GM12875 (cell line): ENCODE measurements around the gene ATOSB.

Experiments
- H3K4me3 ChIP-seq: one replicate; pipeline ENCODE4 v1.5.1; 2011; ENCODE audit warnings: low read depth, low read length, control low read depth
- CTCF ChIP-seq: IDR thresholded peaks from 2 replicates; pipeline ENCODE4 v1.5.1; 2011; ENCODE audit warnings: low read depth, mild to moderate bottlenecking, control low read depth, inconsistent platforms, low read length, moderate library complexity, borderline replicate concordance; ENCODE audit not compliant: insufficient read depth

Gene ATOSB

DNA sequence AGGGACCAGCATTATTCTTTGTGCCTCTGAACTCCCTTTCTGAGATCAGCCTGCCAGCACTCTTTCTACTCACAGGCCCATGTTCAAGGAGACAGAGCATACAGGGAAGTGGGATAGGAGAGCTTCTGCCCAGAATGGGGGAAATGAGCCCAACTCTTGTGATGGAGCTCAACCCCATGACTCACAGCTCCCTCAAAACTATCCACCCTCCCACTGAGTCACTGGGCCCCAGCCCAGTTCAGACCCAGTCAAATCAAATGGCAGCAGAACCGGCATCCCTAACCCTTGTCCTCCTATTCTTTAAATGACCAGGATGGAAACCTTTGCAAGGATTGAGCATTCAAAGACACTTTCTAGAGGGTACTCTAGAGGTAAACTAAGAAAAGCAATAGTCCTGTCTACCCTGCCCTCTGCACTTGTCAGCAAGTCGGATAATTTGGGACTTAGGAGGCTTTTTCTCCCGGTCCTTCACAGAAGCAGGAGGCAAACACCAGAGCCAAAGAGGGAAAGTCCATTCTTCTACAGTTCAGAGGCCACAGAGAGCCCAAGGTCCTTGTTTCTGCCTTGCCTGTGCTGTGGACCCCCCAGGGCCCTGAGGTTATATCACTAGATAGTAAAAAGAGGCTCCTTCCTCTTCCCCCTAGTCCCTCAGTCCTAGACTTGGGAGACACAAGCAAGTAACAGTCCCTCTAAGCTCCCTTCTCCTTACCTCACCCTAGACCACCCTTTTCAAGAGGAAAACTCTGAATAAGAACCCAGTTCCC lies 3.2 kb downstream of the ATOSB start:
- no peak overlapping the region for H3K4me3 ChIP-seq
- TF ChIP-seq CTCF, result no peak

DNA sequence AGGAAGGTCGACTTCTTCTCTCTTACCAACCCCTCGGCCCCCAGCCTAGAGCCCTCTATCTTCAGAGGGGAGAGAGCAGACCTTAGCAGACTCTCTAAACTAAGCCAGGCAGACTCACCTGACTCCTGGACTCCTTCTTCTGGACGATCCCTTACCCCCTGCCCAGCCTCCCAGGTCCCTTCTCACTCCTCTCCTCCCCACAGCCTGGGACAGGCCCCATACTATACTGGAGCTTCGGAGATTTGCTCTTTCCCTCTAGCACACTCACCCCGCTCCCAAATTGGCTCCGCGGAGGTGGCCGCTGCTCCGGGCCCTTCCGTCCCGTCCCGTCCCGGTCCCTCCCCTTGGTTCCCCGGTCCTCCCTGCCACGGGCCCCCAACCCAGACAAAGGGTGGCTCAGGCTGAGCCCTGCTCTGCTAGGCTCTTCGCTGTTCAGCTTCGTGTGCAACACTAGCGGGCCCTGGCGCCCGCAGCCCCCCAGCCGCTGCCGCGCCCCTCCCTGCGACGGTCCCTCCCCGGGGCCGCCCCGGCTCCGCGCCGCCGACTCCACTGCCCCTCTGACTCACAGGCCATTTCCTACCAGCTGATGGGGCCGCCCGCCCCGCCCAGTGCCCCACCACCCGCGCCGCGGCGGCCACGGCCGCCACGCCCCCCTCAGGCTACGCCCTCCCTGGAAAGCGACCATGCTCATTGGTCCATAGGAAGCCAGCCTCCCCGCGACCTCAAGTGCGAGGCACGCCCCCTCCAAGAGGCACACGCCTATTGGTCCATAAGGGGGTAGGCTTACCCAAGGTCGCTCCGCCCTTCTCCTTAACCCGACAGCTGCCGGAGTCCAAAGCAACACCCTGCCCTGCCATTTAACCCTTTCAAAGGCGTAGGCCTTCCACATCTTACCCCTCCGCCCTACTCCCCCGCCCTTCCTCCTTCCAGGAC lies 4.4 kb downstream of the ATOSB start:
- peak overlapping the region; percentile 46 for H3K4me3 ChIP-seq

GRCh38 chr9:35110327-35110761 lies 5.3 kb downstream of the ATOSB start:
- TF ChIP-seq CTCF, result no peak
- no peak overlapping the region for H3K4me3 ChIP-seq

More for the DNA sequence above, 4.4 kb downstream of the ATOSB start:
- TF ChIP-seq CTCF, result no peak

DNA sequence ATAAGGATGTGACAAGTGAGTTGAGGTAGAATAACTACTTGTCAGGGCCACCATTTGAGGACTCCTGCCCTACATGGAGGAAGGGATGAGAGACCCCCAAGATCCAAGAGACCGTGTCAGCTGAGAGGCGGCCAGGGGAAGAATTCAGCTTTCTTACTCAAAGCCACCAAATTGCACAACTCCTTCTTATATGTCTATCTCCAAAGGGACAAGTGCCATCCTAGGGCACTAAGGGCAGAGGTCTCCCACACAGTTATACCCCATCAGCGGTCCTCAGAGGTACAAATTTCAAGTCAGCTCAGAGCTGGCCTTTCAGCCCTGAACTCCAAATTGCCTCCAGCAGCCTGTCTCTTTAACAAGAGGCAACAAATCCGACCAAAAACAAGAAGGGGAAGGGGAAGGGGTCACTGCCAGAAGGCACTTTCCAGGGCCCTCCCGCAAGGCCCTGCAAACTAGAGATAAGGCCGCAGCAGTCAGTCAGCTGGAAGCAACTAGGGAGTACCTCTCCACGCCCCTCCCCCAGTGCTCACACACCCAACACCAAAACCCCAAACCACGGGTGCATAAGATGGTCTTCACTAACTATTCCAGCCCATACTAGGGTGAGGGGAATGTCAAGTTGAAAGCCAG lies 6.6 kb downstream of the ATOSB start:
- no peak for TF ChIP-seq CTCF
- no peak overlapping the region for H3K4me3 ChIP-seq

- no peak for TF ChIP-seq CTCF
- no peak overlapping the region for H3K4me3 ChIP-seq
Measured at GRCh38 chr9:35108461-35108860, 7.2 kb downstream of the ATOSB start.

DNA sequence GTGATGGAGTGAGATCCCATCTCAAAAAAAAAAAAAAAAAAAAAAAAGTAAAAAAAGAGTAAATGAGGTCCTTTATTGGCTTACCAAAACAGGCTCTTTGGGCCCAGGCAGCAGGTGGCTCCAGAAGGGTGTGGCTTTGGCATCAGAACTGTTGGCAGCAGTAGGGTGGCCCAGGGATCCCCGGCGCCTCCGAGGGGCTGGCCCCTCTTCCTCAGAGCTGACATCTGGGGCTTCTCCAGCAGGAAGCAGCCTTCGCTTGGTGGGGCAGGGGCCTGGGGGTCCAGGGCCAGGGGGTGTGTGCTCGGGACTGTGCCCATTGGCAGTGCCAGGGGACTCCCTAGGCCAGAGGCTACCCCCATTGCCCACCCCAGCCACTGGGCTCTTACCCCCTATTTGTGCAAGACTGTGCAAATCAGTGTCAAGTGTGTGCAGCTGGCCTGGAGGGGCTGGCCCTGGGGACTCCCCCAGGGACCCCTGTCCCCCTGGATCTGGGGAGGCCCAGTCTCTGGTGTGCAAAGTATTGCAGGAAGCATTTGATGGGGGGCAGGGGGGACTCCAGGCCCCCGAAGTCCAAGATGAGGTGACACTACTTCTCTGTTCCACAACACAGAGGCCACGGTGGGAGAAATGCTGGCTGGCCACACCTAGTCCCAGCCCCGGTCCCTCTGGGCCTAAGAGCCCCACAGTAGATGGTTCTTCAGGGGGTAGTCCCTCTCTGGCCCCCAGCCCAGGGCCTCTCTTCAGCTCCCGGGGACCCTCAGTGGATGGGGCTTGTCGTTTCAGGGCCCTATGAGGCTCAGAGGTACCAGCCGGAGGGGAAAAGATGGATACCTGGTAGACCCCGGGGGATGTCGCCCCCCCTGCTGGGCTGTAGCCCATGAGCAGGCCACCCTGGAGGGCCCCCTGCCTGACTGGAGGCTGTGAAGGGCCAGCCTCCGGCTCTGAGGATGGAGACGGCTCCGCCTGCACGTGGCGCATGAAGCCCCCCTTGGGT lies 8.1 kb downstream of the ATOSB start:
- TF ChIP-seq CTCF, result no peak

More for the DNA sequence above, 8.1 kb downstream of the ATOSB start:
- H3K4me3 ChIP-seq, result no peak overlapping the region
